HEK293 (cell line): ENCODE measurements around the gene MTRF1L.

Experiments
- CTCF ChIA-PET: fragments of 350-600 bp; formaldehyde crosslinking; extraction: SDS; loops from one replicate; lab custom pipeline; 2021; ENCODE audit warnings: antibody characterized with exemption; lab: Yijun Ruan, JAX
- POLR2A ChIA-PET: fragments of 300-600 bp; formaldehyde crosslinking; extraction: SDS; loops from one replicate; lab custom pipeline; 2020; ENCODE audit warnings: antibody characterized with exemption, inconsistent platforms; lab: Yijun Ruan, JAX
- H3K27ac ChIP-seq: fragments of 200-500 bp; sonication (Bioruptor generic); 2 replicates; pipeline ENCODE4 v1.5.1; 2014; ENCODE audit warnings: low read depth, low read length, control low read depth, inconsistent platforms; ENCODE audit errors: extremely low read depth
- H3K36me3 ChIP-seq, 2 experiments: fragments of 200-500 bp in 1 of 2; sonication (Bioruptor generic) in 1 of 2; 1 replicate in 1 of 2; 2 replicates in 1 of 2; pipeline ENCODE4 v1.5.1; 2014 to 2017; ENCODE audit warnings: inconsistent platforms in 2 of 2, low read length in 2 of 2; ENCODE audit not compliant: control insufficient read depth in 2 of 2, insufficient read depth in 1 of 2
- H3K4me1 ChIP-seq: fragments of 200-500 bp; sonication (Bioruptor generic); 2 replicates; pipeline ENCODE4 v1.5.1; 2014; ENCODE audit warnings: mild to moderate bottlenecking, low read length, inconsistent platforms; ENCODE audit not compliant: control insufficient read depth, insufficient read depth
- H3K4me3 ChIP-seq: 2 replicates; pipeline ENCODE4 v1.5.1; 2011; ENCODE audit warnings: low read depth, mild to moderate bottlenecking, control low read depth, low read length, moderate library complexity
- H3K9me3 ChIP-seq: fragments of 200-500 bp; sonication (Bioruptor generic); 2 replicates; pipeline ENCODE4 v1.5.1; 2014; ENCODE audit warnings: low read depth, low read length, inconsistent platforms; ENCODE audit not compliant: control insufficient read depth, insufficient read depth
- KLF16 ChIP-seq: fragments of 450-650 bp; formaldehyde crosslinking; IDR thresholded peaks from 2 replicates; pipeline ENCODE4 v1.5.1; 2017; ENCODE audit warnings: missing biosample characterization, missing genetic modification characterization
- PRDM4 ChIP-seq: fragments of 450-650 bp; formaldehyde crosslinking; IDR thresholded peaks from 2 replicates; pipeline ENCODE4 v1.5.1; 2017; ENCODE audit warnings: missing biosample characterization, missing genetic modification characterization
- SCRT1 ChIP-seq: fragments of 450-650 bp; formaldehyde crosslinking; IDR thresholded peaks from 2 replicates; pipeline ENCODE4 v1.5.1; 2016; ENCODE audit warnings: missing biosample characterization, missing genetic modification characterization, borderline replicate concordance
- ZBTB11 ChIP-seq: fragments of 450-650 bp; formaldehyde crosslinking; conservative IDR thresholded peaks from 2 replicates; pipeline ENCODE4 v1.5.1; 2016; ENCODE audit warnings: low read depth, missing biosample characterization, missing genetic modification characterization
- ZFP69B ChIP-seq: fragments of 450-650 bp; formaldehyde crosslinking; IDR thresholded peaks from 2 replicates; pipeline ENCODE4 v1.5.1; 2016; ENCODE audit warnings: missing biosample characterization, missing genetic modification characterization
- ZNF140 ChIP-seq: fragments of 450-650 bp; formaldehyde crosslinking; IDR thresholded peaks from 2 replicates; pipeline ENCODE4 v1.5.1; 2016; ENCODE audit warnings: missing biosample characterization, missing genetic modification characterization
- ZNF23 ChIP-seq: fragments of 450-650 bp; formaldehyde crosslinking; IDR thresholded peaks from 2 replicates; pipeline ENCODE4 v1.5.1; 2016; ENCODE audit warnings: missing biosample characterization, missing genetic modification characterization, borderline replicate concordance
- ZNF394 ChIP-seq: fragments of 450-650 bp; formaldehyde crosslinking; IDR thresholded peaks from 2 replicates; pipeline ENCODE4 v1.5.1; 2016; ENCODE audit warnings: missing biosample characterization, missing genetic modification characterization, mild to moderate bottlenecking, moderate library complexity, borderline replicate concordance
- ZNF48 ChIP-seq: fragments of 450-650 bp; formaldehyde crosslinking; IDR thresholded peaks from 2 replicates; pipeline ENCODE4 v1.5.1; 2016; ENCODE audit warnings: missing biosample characterization, missing genetic modification characterization
- ZNF521 ChIP-seq: fragments of 450-650 bp; formaldehyde crosslinking; IDR thresholded peaks from 2 replicates; pipeline ENCODE4 v1.5.1; 2017; ENCODE audit warnings: missing biosample characterization, mild to moderate bottlenecking, missing genetic modification characterization
- ZNF571 ChIP-seq: fragments of 450-650 bp; formaldehyde crosslinking; IDR thresholded peaks from 2 replicates; pipeline ENCODE4 v1.5.0; 2017; ENCODE audit warnings: missing biosample characterization, missing genetic modification characterization
- ZNF596 ChIP-seq: fragments of 450-650 bp; IDR thresholded peaks from 2 replicates; pipeline ENCODE4 v1.5.0; 2018; ENCODE audit warnings: missing biosample characterization, mild to moderate bottlenecking, missing genetic modification characterization, moderate library complexity
- TF ChIP-seq, protein P1 (sequence below): fragments of 450-650 bp; formaldehyde crosslinking; IDR thresholded peaks from 2 replicates; pipeline ENCODE4 v1.5.0; 2017; ENCODE audit warnings: missing biosample characterization, missing genetic modification characterization, borderline replicate concordance

Gene MTRF1L

GRCh38 chr6:153048631-153049030 is 46.1 kb upstream of the MTRF1L start:
- Histone ChIP-seq H3K4me3 (no peak overlapping the region), H3K36me3 (no peaks in the 10 kb centered on the region), H3K27ac (no peak overlapping the region), H3K4me1 (no peaks in the 10 kb centered on the region), H3K9me3 (no peaks in the 10 kb centered on the region)
- CTCF ChIA-PET: no interaction called here
- POLR2A ChIA-PET: no interaction called here
- no peak for TF ChIP-seq ZNF596 (tag by site-specific recombination)
- TF ChIP-seq ZNF23 (tag by site-specific recombination): no peak
- no peak for TF ChIP-seq SCRT1 (tag by site-specific recombination)
- TF ChIP-seq PRDM4 (tag by site-specific recombination): no peak
- TF ChIP-seq, protein P1, sequence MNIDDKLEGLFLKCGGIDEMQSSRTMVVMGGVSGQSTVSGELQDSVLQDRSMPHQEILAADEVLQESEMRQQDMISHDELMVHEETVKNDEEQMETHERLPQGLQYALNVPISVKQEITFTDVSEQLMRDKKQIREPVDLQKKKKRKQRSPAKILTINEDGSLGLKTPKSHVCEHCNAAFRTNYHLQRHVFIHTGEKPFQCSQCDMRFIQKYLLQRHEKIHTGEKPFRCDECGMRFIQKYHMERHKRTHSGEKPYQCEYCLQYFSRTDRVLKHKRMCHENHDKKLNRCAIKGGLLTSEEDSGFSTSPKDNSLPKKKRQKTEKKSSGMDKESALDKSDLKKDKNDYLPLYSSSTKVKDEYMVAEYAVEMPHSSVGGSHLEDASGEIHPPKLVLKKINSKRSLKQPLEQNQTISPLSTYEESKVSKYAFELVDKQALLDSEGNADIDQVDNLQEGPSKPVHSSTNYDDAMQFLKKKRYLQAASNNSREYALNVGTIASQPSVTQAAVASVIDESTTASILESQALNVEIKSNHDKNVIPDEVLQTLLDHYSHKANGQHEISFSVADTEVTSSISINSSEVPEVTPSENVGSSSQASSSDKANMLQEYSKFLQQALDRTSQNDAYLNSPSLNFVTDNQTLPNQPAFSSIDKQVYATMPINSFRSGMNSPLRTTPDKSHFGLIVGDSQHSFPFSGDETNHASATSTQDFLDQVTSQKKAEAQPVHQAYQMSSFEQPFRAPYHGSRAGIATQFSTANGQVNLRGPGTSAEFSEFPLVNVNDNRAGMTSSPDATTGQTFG (tag by site-specific recombination): no peak
- no peak for TF ChIP-seq ZNF571 (tag by site-specific recombination)
- TF ChIP-seq, all 188 proteins: peak for 0

DNA sequence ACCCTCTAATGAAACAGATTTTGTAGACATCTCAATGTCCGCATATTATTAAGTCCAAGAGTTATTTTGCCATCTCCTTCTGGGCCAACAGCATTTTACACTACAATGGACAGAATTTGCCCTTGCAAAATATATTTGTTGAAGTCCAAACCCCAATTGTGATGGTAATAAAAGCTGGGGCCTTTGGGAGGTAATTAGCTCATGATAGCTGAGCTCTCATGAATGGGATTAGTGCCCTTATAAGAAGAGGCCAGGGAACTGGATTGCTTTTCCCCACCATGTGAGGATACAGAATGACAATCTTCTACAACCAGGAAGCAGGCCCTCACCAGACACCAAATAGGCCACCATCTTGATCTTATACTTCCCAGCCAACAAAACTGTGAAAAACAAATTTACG is 44.9 kb upstream of the MTRF1L start:
- POLR2A ChIA-PET: no interaction called here
- Histone ChIP-seq H3K4me1 (no peaks in the 10 kb centered on the region), H3K36me3 (peaks cover 0 to 8% of the 10 kb centered on the region in 2 experiments; a peak in 1 of 3 replicates)
- TF ChIP-seq ZNF140 (tag by site-specific recombination): no peak
- no peak for TF ChIP-seq ZNF394 (tag by site-specific recombination)
- TF ChIP-seq ZNF521 (tag by site-specific recombination): no peak
- no peak for TF ChIP-seq ZNF596 (tag by site-specific recombination)
- TF ChIP-seq ZFP69B (tag by site-specific recombination): no peak
- no peak for TF ChIP-seq KLF16 (tag by site-specific recombination)
- TF ChIP-seq, all 188 proteins: peak for 0
- Histone ChIP-seq H3K9me3 (no peaks in the 10 kb centered on the region), H3K27ac (no peak overlapping the region), H3K4me3 (no peak overlapping the region)
- CTCF ChIA-PET: no interaction called here

DNA sequence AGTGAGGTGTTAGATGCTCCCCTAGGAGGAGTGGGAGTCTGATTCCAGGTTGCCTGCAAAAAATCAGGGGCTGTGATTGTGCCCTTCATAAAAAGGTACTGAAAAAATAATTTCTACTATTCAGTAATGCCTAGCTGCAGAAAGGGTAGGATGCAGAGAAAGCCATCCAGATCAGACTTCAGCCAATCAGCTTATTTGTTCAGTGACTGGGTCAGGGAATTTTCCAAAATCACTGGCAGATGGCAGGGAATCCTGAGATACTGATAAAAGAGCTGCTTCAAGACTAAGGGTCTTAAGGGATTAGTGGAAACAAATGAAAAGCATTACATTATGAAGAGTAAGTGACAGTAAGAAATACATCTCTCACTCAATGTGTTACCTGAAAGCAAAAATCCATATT is 42.8 kb upstream of the MTRF1L start:
- H3K9me3 ChIP-seq: no peaks in the 10 kb centered on the region
- CTCF ChIA-PET: no interaction called here
- no peak overlapping the region for H3K4me3 ChIP-seq
- no peaks in the 10 kb centered on the region for H3K4me1 ChIP-seq
- H3K27ac ChIP-seq: no peak overlapping the region
- POLR2A ChIA-PET: no interaction called here
- peaks cover 0 to 15% of the 10 kb centered on the region in 2 experiments; a peak in 1 of 3 replicates for H3K36me3 ChIP-seq
- TF ChIP-seq ZNF48 (no peak), ZBTB11 (tag by site-specific recombination) (no peak)
